ENCODE results near the gene GABARAPL1.

Gene GABARAPL1

DNA sequence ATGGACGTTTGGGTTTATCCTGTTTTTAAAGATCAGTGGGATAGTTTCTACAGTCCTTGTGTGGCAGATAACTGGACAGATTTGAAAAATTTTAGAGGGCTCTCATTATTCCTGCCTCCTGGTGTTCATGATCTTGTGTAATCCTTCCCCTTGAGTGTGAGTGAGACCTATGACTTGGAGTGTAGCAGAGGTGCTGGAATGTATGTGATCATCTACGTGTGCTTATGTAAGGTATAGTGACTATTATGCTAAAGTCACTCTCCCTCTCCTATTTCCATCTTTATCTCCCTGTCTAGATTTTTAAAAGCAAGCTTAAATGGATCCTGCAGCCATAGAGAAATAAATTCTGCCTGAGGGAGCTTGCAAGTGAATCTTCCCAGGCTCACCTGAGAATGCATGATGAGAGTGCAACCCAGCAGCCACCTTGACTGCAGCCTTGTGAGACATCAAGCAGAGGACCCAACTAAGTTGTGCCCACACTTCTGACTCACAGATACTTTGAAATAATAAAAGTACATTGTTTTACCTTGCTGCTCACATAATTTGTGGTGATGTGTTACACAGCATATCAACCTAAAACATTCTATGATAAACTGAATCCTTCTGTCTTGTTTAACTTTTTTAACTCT is 37.6 kb upstream of the GABARAPL1 start:
- Histone ChIP-seq H3K9me3 (ENCODE audit: insufficient read depth, low read depth, low read length) (no peaks in the 10 kb centered on the region), H3K9ac (ENCODE audit: low read depth, low read length, poor library complexity, severe bottlenecking) (no peak overlapping the region), H3K79me2 (ENCODE audit: insufficient read depth, low read length) (no peaks in the 10 kb centered on the region), H3K4me1 (ENCODE audit: insufficient read depth, low read length, poor library complexity, severe bottlenecking) (no peaks in the 10 kb centered on the region), H3K27me3 (ENCODE audit: insufficient read depth, low read length, poor library complexity, severe bottlenecking) (no peaks in the 10 kb centered on the region), H3K4me3 (ENCODE audit: low read length, poor library complexity, severe bottlenecking) (no peak overlapping the region), H2AFZ (ENCODE audit: low read length) (no peak overlapping the region), H3K9me2 (replicated peaks; ENCODE audit: low read depth, low read length) (no peaks in the 10 kb centered on the region), H3K36me3 (ENCODE audit: insufficient read depth, low read length) (no peaks in the 10 kb centered on the region), H4K20me1 (ENCODE audit: insufficient read depth, low read length, poor library complexity, severe bottlenecking) (no peaks in the 10 kb centered on the region), H3F3A (ENCODE audit: low read depth) (no peaks in the 10 kb centered on the region), H3K4me2 (ENCODE audit: low read depth, low read length, poor library complexity, severe bottlenecking) (no peak overlapping the region)
- no peak for TF ChIP-seq EZH2phosphoT487 (IDR thresholded peaks at IDR 0.05; ENCODE audit: borderline replicate concordance)

DNA sequence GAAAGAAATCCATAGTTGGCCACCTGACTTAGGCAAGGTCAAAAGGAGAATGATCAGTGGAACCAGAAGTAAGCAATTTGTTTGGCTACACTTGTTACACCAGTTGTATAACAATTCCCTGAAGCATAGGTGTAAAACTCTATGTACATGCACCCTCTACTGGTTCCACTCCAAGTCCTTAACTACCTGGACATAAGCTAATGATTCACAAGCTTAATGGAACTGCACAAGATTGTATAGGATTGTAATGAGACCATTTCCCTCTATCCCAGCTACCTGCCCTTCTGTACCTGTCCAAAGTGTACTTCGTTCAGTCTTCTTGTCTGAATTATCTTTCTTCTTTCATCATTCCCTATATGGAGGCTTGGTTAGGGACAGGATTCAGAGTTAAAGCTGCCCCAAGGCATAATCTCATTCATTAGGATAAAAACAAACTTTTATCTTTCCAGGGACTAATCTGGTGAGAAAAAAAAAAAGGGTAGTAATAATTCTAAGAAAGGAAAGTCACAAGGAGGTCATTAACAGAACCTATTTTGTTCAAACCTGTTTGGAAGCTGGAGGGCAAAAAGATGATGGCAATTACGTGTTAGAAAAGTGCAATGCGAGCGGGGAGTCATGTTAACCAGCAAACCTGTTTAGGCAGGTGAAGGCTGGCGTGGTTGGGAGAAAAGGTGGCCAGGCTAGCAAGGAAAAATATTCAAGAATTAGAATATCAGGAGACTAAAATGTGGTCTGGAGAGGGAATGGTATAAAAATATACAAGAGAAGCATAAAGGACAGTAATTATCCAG is 36.6 kb upstream of the GABARAPL1 start:
- Histone ChIP-seq H3K9ac (ENCODE audit: low read depth, low read length, poor library complexity, severe bottlenecking) (no peak overlapping the region), H3K79me2 (ENCODE audit: insufficient read depth, low read length) (no peaks in the 10 kb centered on the region), H3F3A (ENCODE audit: low read depth) (no peaks in the 10 kb centered on the region), H2AFZ (ENCODE audit: low read length) (no peak overlapping the region), H3K9me3 (ENCODE audit: insufficient read depth, low read depth, low read length) (no peaks in the 10 kb centered on the region), H4K20me1 (ENCODE audit: insufficient read depth, low read length, poor library complexity, severe bottlenecking) (no peaks in the 10 kb centered on the region), H3K27me3 (ENCODE audit: insufficient read depth, low read length, poor library complexity, severe bottlenecking) (no peaks in the 10 kb centered on the region), H3K36me3 (ENCODE audit: insufficient read depth, low read length) (no peaks in the 10 kb centered on the region), H3K9me2 (replicated peaks; ENCODE audit: low read depth, low read length) (no peaks in the 10 kb centered on the region), H3K4me2 (ENCODE audit: low read depth, low read length, poor library complexity, severe bottlenecking) (no peak overlapping the region), H3K4me1 (ENCODE audit: insufficient read depth, low read length, poor library complexity, severe bottlenecking) (no peaks in the 10 kb centered on the region), H3K4me3 (ENCODE audit: low read length, poor library complexity, severe bottlenecking) (no peak overlapping the region)
- no peak for TF ChIP-seq EZH2phosphoT487 (IDR thresholded peaks at IDR 0.05; ENCODE audit: borderline replicate concordance)
- TF ChIP-seq, protein P1, sequence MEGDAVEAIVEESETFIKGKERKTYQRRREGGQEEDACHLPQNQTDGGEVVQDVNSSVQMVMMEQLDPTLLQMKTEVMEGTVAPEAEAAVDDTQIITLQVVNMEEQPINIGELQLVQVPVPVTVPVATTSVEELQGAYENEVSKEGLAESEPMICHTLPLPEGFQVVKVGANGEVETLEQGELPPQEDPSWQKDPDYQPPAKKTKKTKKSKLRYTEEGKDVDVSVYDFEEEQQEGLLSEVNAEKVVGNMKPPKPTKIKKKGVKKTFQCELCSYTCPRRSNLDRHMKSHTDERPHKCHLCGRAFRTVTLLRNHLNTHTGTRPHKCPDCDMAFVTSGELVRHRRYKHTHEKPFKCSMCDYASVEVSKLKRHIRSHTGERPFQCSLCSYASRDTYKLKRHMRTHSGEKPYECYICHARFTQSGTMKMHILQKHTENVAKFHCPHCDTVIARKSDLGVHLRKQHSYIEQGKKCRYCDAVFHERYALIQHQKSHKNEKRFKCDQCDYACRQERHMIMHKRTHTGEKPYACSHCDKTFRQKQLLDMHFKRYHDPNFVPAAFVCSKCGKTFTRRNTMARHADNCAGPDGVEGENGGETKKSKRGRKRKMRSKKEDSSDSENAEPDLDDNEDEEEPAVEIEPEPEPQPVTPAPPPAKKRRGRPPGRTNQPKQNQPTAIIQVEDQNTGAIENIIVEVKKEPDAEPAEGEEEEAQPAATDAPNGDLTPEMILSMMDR (conservative IDR thresholded peaks at IDR 0.05; ENCODE audit: low read length): no peak

DNA sequence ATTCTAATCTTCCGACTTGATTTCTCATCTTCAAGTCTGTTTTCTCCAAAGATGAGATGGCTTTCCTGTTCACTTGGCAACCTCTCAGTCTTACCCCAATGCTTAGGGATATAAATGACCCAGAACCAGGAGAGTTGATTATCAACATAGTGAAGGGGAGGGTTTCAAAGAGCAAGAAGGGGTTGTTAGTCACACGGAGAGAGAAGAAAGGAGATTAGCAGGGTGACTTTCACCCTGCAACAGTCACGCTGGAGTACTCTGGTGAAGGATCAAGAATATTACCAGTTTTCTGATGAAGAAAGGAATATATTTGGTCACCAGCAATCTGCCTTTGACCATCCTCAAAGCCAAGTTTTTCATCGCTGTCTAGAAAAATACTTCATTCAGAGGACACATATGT is 33.9 kb upstream of the GABARAPL1 start, which contains the start of gene TMEM52B:
Gene TMEM52B, plus strand, starts transcription at position 212 of the 400 bp plus-strand sequence. CDS start 543 bp downstream, outside the sequence.
- Histone ChIP-seq H3K4me3 (ENCODE audit: low read length, poor library complexity, severe bottlenecking) (no peak within 1 kb of the TSS), H3K4me2 (ENCODE audit: low read depth, low read length, poor library complexity, severe bottlenecking) (no peak within 1 kb of the TSS), H4K20me1 (ENCODE audit: insufficient read depth, low read length, poor library complexity, severe bottlenecking) (no peaks in the 10 kb centered on the region), H3K9me2 (replicated peaks; ENCODE audit: low read depth, low read length) (no peaks in the 10 kb centered on the region), H3F3A (ENCODE audit: low read depth) (no peaks in the 10 kb centered on the region), H3K9ac (ENCODE audit: low read depth, low read length, poor library complexity, severe bottlenecking) (no peak within 1 kb of the TSS), H3K36me3 (ENCODE audit: insufficient read depth, low read length) (no peaks in the 10 kb centered on the region), H3K27me3 (ENCODE audit: insufficient read depth, low read length, poor library complexity, severe bottlenecking) (no peaks in the 10 kb centered on the region), H3K4me1 (ENCODE audit: insufficient read depth, low read length, poor library complexity, severe bottlenecking) (no peaks in the 10 kb centered on the region), H3K9me3 (ENCODE audit: insufficient read depth, low read depth, low read length) (no peaks in the 10 kb centered on the region), H3K79me2 (ENCODE audit: insufficient read depth, low read length) (no peaks in the 10 kb centered on the region), H2AFZ (ENCODE audit: low read length) (no peak within 1 kb of the TSS)
- no peak for TF ChIP-seq EZH2phosphoT487 (IDR thresholded peaks at IDR 0.05; ENCODE audit: borderline replicate concordance)
- TF ChIP-seq, protein P1 (conservative IDR thresholded peaks at IDR 0.05; ENCODE audit: low read length): no peak

All from Loucy (cell line).